DMS 273 treated with DMSO at 0.1 percent for 48 hours (cell line): Measurements from ENCODE around the gene OXER1.

Experiments
- DNase-seq: peaks from one replicate; lab custom pipeline; 2025; lab: John Stamatoyannopoulos, UW

The OXER1 gene, protein sequence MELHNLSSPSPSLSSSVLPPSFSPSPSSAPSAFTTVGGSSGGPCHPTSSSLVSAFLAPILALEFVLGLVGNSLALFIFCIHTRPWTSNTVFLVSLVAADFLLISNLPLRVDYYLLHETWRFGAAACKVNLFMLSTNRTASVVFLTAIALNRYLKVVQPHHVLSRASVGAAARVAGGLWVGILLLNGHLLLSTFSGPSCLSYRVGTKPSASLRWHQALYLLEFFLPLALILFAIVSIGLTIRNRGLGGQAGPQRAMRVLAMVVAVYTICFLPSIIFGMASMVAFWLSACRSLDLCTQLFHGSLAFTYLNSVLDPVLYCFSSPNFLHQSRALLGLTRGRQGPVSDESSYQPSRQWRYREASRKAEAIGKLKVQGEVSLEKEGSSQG

DNA sequence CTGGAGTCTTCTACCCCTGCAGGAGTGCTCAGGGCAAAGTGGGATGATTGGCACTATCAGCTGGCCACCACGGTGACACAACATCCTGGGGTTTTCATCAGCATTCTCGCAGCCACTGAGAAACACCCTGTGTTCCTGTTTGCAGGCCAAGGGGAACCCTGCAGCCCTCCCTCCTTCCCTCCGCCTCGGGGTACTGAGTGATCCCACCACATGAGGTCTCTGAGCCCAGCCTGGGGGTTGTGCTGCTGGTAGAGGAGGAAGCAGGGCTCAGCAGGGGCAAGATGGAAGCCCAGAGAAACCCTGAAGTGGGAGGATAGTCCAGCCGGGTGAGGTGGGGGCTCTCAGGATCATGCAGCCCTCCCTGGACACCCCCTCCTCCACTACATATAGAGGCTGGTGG lies at the start of gene OXER1:
OXER1 (minus strand) TSS at position 40 of the 400 bp plus-strand sequence. CDS start 73 bp downstream, outside the sequence.
- no peak for DNase-seq

DNA sequence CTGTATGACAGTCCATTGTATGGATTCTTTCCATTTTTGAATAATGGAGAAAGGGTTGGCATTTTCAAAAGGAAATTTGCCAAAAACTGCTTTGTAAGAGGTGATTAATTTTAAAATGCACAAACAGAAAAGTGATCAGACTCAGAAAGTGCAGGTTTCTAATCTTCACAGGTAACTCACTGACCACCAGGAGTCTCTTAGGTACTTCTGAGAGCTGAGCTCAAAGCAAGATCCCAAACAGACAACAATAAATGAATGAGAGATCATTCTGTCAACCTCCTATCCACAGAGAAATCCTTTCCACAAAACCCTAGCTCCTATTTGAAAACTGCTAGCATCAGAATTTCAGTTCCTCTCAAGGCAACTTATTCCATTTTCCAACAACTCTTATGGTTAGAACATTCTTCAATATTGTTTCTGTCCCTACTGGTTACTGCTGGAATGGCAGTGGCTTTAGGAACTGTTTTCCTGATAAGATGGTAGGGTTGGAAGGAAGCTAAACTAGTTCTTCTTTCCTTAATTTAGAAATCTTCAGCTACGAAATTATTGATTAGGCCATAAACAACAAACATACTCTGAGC lies 49.1 kb upstream of the OXER1 start:
- no peak for DNase-seq

DNA sequence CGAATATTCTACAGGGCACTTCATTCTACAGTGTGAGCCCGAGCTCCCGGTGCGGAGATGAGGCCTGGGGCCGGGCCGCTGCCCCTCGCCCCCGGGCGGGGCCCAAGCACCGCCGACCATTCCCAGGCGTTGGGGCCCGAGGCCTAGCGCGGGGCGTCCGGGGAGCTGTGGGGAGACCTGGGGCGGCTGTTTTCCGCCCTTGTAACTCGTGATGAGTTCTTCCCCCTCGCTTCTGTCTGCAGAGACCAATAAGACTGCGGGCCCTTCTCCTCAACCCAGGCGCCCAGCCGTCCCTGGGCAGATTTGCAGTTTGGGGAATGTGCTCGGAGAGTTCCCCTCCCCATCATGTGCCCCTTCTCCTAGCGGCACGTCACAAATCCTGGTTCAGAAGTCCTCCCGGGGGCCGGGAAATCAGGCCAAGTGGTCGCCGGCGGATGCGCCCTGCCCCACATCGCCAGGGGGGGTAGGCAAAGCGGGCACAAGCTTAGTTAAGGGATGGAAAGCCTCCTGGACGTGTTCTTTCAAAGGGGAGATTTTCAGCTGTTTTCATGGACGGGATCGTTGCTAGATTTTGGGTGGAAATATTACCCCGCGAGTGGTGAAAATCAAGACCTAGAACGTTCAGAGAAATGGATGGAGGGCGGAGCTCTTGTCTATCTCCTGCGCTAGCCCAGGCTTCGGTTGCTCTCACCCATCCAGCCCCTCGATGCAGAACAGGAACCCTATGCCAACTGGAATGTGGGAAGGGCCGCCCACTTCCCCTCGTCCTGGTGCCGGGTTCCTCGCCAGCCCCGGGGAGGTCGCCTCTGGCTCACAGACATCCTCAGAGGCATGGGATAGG lies 47.3 kb upstream of the OXER1 start:
- DNase-seq = no peak

DNA sequence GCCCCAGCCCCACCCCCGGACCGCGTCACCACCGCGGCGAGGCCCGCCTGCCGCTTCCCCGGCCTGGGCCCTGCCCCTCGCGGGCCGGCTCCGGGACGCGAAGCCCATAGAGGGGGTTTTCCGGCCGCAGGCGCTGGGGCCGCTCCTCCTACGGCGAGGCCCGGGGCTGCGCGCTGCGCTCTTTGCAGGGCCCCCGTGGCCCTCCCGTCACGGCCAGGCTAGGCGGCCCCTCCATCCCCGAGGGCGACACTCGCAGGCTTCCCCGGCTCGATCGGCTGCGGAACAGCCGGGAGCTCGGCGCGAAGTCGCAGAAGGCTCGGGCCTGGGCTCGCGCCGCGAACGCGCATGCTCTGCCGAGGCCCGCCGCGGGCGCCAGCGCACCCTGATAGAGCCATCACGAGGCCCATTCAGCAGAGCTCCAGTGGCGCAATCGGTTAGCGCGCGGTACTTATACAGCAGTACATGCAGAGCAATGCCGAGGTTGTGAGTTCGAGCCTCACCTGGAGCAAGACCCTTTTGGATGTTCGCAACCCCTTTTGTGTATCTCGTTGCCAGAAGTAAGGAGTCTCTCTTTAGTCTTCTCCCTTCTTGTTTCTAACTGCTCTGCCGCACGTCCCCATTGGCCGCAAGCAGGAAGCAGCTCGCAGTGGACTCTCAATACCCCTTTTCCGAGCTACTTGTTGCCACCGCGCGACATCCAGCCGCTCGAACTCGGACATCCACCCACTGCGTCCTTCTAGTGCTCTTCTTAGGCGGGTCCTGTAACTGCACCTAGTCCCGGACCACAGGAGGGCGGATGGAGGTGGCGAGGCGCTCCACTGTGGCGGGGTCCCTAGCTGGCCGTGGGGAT lies 46.4 kb upstream of the OXER1 start:
- peak; percentile 92 for DNase-seq

DNA sequence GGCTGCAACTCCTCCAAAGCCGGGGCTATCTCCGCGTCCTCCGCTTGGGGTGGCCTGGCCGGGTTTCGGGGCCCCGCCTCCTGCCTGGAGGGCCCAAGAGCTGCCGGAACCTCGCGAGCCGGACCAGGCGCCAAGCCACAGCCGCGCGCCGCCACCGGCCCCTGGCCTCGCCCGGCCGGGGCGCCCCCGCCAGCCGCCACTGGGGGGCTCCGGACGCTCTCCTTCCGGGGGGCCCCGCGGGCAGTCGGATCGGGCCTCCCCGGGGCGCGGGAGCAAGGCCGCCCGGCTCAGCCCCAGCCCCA lies 45.8 kb upstream of the OXER1 start:
- peak; percentile 40 for DNase-seq

DNA sequence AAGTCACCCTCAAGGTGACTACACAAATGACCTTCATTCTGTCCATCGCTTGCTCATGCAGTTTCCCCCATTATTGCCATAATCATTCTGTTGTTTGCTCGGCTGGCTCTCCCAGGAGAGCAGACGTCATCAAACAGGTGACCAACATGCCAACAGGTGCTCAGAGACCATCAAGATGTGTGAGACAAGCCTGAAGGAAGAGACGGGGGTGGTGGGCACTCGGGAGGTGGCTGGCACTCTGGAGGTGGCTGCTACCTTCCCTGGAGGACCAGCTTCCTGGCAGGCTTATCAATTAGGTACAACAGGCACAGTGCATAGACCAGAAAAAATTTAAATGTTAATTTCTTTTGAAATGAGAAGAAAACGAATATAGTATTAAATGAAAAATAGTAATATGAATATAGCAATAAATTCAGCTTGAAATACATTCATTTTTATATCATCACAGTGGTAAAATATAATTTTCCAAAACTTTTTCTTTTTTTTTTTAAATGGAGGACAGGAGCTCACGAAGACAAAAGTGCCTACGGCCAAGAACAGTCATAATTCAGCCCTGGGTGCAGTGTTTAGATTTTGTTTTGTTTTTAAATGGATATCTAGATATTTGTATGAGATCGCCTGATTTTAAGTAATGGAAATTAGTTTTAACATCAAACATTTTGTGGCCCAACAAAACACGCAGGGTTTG lies 45.3 kb upstream of the OXER1 start:
- DNase-seq = no peak

DNA sequence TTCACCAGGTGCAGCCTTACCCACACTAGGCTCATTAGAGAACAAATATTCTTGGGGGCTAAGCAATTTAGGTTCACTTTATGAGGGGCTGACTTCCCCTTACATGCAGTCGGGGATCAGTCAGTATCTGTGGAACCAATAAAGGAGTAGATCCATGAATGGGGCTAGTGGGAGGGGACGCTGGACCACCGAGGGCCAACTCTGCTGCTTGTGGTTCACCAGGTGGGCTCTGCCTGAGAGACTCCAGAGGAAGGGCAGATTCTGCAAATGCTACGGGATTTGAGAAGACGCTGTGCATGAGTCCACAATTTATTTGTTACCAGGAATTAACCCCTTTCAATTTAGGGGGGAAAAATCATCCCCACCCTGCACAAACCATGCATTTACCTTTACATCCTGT lies 44.4 kb upstream of the OXER1 start:
- no peak for DNase-seq

DNA sequence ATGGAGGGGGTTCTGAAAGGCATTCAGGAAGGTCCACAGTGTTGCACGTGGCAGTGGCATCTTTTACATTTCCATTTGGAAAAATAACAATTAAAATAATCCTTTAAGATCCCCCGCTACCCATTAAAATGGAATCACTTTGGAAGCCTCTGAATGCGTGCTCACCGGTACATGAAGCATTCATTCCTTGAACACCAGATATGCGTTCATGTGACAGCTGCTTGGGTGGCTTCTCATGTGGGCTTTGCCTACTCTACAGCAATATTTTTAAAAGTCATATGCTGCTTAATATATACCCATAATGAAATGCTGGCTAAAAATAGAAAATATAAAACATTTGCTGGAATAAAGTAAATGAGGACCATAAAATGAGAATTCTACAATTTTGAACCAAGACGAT lies 42.9 kb upstream of the OXER1 start:
- DNase-seq = no peak

DNA sequence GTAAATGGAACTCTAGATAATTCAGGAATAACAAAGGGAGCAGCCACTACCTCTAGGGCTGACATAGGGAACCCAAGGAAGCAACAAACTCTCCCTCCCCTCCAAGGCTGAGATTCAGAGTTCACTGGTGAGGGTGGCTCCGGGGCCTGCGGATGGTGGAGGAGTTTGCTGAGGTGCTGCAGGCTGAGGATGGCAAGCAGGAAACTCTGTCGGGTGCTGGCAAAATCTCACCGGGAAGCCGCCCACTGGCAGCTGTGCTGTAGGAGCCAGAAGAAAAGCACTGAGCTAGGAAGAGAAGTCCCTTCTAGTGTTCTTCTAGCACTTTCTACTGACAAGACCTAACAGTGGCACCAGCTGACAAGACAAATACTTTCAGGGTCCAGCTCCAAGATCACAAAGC lies 41.0 kb upstream of the OXER1 start:
- DNase-seq = no peak

DNA sequence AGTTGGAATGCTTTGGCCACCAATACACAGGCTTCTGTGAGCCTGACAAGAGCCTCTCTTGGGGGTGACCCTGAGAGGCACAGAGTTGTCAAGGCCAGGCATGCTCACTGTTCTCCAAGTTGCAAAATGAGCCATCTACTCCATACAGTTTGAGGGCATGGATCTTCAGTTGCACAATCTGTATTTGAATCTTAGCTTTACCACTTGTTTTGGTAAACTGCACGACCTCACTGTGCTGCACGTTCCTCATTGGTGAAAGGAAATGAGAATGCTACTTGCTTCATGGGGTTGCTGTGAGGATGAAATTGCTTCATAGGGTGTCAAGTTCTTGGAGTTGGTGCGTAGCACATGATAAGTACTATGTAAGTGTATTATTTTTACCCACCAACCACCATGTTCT lies 40.4 kb upstream of the OXER1 start:
- no peak for DNase-seq

DNA sequence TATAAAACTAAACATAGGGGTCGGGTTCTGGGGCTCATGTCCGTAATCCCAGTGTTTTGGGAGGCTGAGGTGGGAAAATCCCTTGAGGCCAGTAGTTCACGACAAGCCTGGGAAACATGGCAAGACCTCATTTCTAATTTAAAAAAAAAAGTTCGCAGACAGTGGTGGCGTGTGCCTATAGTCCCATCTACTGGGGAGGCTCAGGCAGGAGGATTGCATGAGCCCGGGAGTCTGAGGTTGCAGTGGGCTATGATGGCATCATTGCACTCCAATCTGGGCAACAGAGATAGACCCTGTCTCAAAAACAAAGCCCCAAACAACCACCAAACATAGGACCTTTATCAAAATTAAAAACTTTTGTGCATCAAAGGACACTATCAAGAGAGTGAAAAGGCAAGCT lies 38.2 kb upstream of the OXER1 start:
- DNase-seq = no peak

DNA sequence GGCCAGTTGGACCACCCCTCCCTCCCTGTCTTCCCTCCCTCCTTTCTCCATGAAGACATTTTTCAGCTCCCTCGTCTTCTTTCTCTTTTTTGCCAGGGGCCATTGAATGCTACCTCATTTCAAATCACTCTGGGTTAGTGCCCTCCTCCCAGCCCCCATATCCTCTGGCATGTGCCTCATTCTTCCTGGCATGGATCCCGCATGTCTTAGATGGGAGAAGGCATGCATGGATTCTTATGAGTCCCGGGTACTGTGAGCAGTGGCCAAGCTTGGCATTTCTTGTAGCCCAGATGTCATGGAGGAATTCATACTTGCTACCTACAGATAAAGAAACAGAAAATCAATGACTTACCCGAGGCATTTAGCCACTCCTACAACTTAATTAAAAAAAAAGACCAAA lies 37.4 kb upstream of the OXER1 start:
- no peak for DNase-seq

DNA sequence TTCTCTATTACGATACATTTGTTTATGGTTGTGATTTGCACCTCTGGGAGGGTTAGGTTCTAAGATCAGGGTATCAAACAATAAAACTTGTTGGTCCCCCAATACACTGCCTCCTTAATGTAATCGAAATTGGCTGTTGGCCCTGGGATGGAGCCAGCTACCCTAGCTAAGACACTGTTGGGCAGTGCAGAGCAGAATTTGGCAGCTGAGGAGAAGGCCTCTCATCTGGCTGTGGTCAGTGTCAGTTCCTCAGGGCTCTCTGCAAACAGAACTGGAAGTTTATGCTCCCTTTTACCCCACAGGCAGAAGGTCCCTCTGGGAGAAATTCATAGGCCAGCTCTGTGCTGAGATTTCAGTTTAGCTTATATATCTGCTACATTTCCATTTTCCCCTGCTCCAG lies 37.0 kb upstream of the OXER1 start:
- DNase-seq = no peak

DNA sequence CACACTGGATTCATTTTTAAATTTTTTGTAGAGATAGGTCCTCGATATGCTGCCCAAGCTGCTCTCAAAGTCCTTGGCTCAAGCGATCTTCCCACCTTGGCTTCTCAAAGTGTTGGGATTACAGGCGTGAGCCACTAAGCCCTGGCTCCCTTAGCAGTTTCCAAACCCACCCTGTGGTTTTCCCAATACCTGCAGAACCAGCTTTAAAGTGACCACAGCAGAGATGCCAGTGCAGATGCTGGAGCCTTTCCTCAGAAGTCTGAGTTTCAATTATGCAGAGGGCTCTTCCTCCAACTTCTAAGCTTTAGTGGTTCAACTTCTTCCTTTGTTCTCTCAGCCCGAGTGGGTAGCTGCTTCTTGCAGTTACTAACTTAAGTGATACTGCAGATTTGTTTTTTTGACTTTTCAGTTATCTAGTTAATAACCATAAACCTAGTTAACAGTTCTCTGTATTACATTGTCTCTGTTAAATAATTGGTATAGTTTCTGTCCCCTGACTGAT lies 36.6 kb upstream of the OXER1 start:
- no peak for DNase-seq

DNA sequence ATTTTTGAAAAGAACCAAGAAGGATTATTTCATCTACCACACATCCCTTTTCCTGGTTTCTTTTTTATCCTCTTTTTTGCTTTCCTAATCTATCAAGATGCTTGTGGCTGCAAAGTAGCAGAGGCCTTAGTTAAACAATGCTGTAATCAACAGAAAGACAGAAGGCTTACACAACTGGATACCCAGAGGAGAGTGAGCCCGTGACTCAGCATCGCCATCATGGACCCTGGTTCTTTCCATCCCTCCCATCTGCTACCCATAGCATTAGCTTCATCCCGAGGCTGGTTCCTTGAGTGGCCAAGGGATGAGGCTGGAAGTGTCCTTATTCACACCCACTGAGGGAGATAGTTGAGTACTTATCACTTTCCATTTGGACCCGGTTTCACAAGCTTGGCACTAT lies 35.9 kb upstream of the OXER1 start:
- no peak for DNase-seq

DNA sequence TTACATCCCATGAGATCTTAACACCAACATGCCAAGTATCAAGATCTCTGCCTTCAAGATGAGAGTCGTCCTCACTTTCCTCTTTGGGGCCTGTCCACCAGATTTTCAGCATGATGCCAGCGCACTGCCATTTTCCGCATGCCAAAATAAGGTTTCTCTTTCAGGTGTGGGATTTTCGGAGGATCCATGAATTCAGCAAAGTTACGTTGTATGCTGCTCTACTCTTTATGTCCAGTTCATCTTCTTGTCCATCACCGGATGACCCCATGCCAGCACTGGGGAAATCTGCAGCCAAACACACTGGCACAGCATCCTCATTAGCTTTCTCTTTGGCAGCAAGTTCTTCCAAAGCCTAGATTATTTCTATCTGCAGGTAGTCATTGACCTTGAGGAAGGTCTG lies 33.3 kb upstream of the OXER1 start:
- no peak for DNase-seq

DNA sequence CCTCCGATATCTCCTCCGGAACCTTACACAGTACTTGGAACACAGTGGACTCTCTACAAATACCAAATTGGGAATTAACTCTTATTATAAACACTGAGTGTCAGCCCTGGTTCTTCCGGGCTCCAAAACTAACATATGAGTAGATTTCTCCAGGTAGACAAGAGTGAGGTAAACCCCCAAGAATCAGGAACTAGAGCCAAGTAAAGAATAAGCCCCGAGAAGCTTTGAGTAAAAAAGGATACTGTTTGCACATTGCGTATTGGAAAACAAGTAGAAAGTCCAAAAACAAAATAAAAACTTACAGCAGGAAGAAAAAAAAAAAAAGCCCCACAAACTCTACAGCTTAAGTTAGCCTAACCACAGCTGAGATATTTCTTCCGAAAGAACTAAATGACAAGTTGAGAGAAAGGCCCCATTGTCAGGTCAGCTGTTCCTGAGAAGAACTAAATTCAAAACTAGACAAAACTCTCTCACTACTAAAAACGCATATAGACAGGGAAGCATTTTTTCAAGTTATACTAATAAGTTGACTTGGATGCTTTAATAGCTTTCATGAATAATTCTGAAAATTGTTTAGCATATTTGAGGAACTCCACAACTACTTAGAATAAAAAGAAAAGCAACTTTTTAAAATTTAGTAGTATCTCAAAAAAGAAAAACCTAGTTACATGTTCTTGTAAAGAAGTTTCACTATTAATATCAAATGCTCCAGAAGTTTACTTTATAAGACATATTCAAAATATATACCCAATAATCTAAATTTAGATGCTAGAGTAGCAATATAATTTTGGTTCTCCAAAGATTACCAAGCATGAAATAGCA lies 32.7 kb upstream of the OXER1 start:
- DNase-seq = no peak

DNA sequence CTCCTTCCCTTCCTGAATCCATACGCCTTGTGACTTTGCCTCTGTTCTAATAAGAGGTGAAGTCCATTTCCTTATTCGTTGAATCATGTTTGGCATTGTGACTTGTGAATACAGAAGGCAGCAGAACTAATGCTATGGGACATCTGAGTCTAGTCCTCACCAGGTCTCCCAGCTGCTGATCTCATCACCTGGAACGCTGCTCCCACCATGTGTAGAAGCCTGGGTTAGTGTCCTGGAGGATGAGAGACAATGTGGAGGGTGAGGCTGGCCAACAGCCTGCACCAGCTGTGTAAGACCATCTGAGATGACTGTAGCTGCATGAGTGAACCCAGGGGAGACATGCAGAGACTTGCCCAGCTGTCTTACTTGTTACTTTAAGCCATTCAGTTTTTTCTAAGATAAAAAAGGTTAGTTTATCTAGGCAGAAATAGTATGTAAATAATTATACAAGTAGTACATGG lies 31.9 kb upstream of the OXER1 start:
- peak; percentile 51 for DNase-seq

DNA sequence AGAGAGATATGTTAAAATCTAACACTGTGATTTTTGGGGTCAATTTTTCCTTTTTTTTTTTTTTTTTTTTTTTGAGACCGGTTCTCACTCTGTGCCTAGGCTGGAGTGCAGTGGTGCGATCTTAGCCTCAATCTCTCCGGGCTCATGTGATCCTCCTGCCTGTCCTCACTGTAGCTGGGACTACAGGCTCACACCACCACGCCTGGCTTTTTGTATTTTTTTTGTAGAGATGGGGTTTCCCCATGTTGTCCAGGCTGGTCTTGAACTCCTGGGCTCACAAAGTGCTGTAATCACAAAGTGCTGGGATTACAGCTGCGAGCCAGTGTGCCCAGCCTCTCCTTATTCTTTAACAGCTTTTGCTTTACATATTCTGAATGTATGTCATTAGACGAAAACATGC lies 31.3 kb upstream of the OXER1 start:
- DNase-seq = no peak

DNA sequence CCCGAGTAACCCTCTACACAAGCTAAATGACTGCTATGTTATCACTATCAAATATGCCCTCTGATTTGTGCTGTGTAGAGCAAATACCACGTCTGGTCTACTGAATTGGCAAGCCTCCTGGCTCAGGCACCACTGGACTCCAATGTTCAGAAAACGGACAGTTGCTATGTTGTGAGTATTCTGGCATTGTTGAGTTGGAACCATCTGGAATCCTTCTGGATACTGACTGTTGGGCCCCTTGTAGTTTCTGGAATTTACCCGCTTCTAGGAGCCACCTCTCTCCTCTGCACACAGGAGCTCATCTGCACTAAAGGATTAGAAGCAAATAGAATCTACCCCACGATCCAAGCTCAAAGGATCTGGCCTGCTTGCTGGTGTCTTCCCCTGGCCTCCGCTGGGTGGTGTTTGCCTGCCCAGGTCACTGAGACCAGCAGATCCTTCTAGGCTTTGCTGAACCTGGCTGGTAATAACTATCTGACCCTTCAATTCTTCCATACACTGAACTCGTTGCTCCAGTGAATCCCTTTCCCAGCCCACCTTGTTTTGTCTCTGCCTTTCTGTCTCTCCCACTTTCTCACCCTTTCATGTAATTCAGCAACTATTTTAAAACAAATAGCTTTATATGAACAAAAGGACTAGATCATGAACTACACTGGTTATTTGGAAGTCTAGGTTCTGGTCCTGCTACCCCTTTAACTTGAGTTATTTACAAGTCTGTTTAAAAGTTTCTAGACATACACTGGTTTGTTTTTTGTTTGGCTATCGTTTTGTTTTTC lies 30.5 kb upstream of the OXER1 start:
- DNase-seq = no peak
